ENCODE measurements around the gene NEU1. TPM values are rescaled to one million over a fixed set of nuclear protein-coding genes. Genes with fewer than 3 reads are reported as not detected.

NEU1 gene
- polyA plus RNA-seq, 1 of the 3 experiments (the other 2 are of a cell fraction): 43.0 TPM

DNA sequence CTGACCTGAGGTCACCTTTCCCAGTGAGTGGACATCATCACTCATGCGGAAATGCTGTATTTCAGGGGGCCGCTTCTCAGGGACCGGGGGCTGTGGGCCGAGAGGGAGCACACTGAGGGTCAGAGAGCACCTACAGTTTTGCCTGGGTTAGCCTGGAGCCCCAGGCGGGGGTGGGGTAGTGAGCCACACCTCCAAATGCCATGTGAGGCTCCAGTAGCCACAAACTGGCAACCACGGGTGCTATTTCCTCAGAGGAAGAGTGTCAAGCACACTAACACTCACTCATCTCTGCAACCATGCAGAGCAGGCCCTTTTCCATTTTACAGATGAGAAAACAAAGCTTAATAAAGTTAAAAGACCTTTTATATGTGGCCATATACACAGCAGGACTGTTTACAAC is 30.2 kb upstream of the NEU1 start (continued):
- TF ChIP-seq, protein P1, sequence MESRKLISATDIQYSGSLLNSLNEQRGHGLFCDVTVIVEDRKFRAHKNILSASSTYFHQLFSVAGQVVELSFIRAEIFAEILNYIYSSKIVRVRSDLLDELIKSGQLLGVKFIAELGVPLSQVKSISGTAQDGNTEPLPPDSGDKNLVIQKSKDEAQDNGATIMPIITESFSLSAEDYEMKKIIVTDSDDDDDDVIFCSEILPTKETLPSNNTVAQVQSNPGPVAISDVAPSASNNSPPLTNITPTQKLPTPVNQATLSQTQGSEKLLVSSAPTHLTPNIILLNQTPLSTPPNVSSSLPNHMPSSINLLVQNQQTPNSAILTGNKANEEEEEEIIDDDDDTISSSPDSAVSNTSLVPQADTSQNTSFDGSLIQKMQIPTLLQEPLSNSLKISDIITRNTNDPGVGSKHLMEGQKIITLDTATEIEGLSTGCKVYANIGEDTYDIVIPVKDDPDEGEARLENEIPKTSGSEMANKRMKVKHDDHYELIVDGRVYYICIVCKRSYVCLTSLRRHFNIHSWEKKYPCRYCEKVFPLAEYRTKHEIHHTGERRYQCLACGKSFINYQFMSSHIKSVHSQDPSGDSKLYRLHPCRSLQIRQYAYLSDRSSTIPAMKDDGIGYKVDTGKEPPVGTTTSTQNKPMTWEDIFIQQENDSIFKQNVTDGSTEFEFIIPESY (IDR thresholded peaks at IDR 0.05; ENCODE audit: borderline replicate concordance, low read depth): no peak
- TF ChIP-seq GATA2 (CRISPR knock-in tag; IDR thresholded peaks at IDR 0.05) (no peak), YY1 (IDR thresholded peaks at IDR 0.05; ENCODE audit: low read depth) (no peak), NRF1 (IDR thresholded peaks at IDR 0.05; ENCODE audit: low read depth, low read length) (no peak), RFX5 (IDR thresholded peaks at IDR 0.05; ENCODE audit: low read length) (no peak), ELF1 (IDR thresholded peaks at IDR 0.05) (no peak), MEF2A (IDR thresholded peaks at IDR 0.05; ENCODE audit: borderline replicate concordance, low read depth) (no peak), CHD2 (IDR thresholded peaks at IDR 0.05; ENCODE audit: low read length, partially characterized antibody) (no peak), SMC3 (IDR thresholded peaks at IDR 0.05; ENCODE audit: low read depth, low read length) (no peak)
- TF ChIP-seq, protein P2, sequence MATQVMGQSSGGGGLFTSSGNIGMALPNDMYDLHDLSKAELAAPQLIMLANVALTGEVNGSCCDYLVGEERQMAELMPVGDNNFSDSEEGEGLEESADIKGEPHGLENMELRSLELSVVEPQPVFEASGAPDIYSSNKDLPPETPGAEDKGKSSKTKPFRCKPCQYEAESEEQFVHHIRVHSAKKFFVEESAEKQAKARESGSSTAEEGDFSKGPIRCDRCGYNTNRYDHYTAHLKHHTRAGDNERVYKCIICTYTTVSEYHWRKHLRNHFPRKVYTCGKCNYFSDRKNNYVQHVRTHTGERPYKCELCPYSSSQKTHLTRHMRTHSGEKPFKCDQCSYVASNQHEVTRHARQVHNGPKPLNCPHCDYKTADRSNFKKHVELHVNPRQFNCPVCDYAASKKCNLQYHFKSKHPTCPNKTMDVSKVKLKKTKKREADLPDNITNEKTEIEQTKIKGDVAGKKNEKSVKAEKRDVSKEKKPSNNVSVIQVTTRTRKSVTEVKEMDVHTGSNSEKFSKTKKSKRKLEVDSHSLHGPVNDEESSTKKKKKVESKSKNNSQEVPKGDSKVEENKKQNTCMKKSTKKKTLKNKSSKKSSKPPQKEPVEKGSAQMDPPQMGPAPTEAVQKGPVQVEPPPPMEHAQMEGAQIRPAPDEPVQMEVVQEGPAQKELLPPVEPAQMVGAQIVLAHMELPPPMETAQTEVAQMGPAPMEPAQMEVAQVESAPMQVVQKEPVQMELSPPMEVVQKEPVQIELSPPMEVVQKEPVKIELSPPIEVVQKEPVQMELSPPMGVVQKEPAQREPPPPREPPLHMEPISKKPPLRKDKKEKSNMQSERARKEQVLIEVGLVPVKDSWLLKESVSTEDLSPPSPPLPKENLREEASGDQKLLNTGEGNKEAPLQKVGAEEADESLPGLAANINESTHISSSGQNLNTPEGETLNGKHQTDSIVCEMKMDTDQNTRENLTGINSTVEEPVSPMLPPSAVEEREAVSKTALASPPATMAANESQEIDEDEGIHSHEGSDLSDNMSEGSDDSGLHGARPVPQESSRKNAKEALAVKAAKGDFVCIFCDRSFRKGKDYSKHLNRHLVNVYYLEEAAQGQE (IDR thresholded peaks at IDR 0.05; ENCODE audit: low read depth, low read length): no peak
- TF ChIP-seq, protein P3, sequence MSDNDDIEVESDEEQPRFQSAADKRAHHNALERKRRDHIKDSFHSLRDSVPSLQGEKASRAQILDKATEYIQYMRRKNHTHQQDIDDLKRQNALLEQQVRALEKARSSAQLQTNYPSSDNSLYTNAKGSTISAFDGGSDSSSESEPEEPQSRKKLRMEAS (IDR thresholded peaks at IDR 0.05; ENCODE audit: low read depth): no peak
- TF ChIP-seq, protein P4, sequence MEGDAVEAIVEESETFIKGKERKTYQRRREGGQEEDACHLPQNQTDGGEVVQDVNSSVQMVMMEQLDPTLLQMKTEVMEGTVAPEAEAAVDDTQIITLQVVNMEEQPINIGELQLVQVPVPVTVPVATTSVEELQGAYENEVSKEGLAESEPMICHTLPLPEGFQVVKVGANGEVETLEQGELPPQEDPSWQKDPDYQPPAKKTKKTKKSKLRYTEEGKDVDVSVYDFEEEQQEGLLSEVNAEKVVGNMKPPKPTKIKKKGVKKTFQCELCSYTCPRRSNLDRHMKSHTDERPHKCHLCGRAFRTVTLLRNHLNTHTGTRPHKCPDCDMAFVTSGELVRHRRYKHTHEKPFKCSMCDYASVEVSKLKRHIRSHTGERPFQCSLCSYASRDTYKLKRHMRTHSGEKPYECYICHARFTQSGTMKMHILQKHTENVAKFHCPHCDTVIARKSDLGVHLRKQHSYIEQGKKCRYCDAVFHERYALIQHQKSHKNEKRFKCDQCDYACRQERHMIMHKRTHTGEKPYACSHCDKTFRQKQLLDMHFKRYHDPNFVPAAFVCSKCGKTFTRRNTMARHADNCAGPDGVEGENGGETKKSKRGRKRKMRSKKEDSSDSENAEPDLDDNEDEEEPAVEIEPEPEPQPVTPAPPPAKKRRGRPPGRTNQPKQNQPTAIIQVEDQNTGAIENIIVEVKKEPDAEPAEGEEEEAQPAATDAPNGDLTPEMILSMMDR (IDR thresholded peaks at IDR 0.05): no peak

DNA sequence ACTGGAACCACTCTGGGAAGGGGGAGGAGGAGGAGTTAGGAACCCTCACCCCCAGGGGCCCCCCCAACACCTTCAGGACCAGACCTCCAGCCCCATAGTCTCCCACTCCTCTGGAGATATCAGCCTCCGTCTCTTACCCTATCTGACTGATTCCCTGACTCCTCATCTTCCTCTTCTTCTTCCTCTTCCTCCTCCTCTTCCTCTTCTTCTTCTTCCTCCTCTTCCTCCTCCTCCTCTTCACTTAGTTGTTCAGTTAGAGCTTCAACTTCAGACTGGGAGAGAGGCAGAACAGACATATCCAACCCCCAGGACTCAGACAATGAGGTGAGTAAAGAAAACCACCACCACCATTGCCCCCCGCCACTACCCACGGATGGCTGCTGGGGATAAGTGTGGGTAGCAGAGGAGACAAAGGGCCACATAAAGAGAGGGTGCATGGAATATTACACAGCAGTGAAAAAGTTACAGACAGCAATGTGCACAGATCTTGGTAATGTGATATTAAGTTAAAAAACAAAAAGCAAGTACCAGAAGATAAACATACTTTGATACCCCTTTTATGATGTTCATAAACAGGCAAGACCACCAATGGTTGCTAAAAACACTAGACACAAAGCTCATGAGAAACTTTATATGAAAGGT is 26.8 kb upstream of the NEU1 start:
- CTCF ChIA-PET: interaction anchor here (0.6 to 3.6 kb wide), 10 partner anchors 9 to 291 kb away, joined by 3 to 16 read pairs (median 4); no protein-coding TSS in a partner anchor
- TF ChIP-seq RFX5 (IDR thresholded peaks at IDR 0.05; ENCODE audit: low read length) (no peak), TAF1 (IDR thresholded peaks at IDR 0.05; ENCODE audit: borderline replicate concordance, low read depth, low read length) (no peak), SMC3 (IDR thresholded peaks at IDR 0.05; ENCODE audit: low read depth, low read length) (no peak), RAD21 (IDR thresholded peaks at IDR 0.05; ENCODE audit: low read length) (no peak), NRF1 (IDR thresholded peaks at IDR 0.05; ENCODE audit: low read depth, low read length) (no peak), CHD2 (IDR thresholded peaks at IDR 0.05; ENCODE audit: low read length, partially characterized antibody) (no peak), YY1 (IDR thresholded peaks at IDR 0.05; ENCODE audit: low read depth) (no peak)
- TF ChIP-seq, protein P1 (IDR thresholded peaks at IDR 0.05; ENCODE audit: borderline replicate concordance, low read depth): no peak
- TF ChIP-seq, protein P2 (IDR thresholded peaks at IDR 0.05; ENCODE audit: low read depth, low read length): no peak

More for the DNA sequence above, 26.8 kb upstream of the NEU1 start:
- POLR2A ChIA-PET: interaction anchor here (1.6 kb wide), 1 partner anchor 9 kb away, joined by 4 read pairs; no protein-coding TSS in a partner anchor
- H3K36me3 ChIP-seq (replicated peaks in 1 of 2; ENCODE audit: control insufficient read depth in 1 of 2, insufficient read depth in 2 of 2, low read length in 1 of 2): peaks cover 47 to 60% of the 10 kb centered on the region in 2 experiments
- H3K27ac ChIP-seq (ENCODE audit: low read depth in 2 of 2, low read length in 1 of 2): no peak overlapping the region
- H3K27me3 ChIP-seq (ENCODE audit: insufficient read depth): no peaks in the 10 kb centered on the region
- no peaks in the 10 kb centered on the region for H3K9me3 ChIP-seq
- no peaks in the 10 kb centered on the region for H3K4me1 ChIP-seq (ENCODE audit: control insufficient read depth in 1 of 2, insufficient read depth in 2 of 2, low read depth in 1 of 2, low read length in 1 of 2)
- WGBS (ENCODE audit: low lambda C conversion rate): 98% methylated on average over 3 of the region's 3 CpGs
- DNase-seq: peak; percentile 6
- H3K4me2 ChIP-seq: no peak overlapping the region
- no peak overlapping the region for H2AFZ ChIP-seq (ENCODE audit: low read depth)
- H3K79me2 ChIP-seq (ENCODE audit: insufficient read depth): no peaks in the 10 kb centered on the region
- H4K20me1 ChIP-seq (ENCODE audit: insufficient read depth): no peaks in the 10 kb centered on the region
- no peak overlapping the region for H3K9ac ChIP-seq
- peaks cover 6% of the 10 kb centered on the region for H3F3A ChIP-seq (replicated peaks; ENCODE audit: insufficient read depth)
- H3K4me3 ChIP-seq (ENCODE audit: low read depth in 2 of 2, low read length in 1 of 2): no peak overlapping the region
- no peaks in the 10 kb centered on the region for H3K9me2 ChIP-seq
